ENCODE measurements around the gene HCLS1.
"Not testable (repeated sequence)": the region's sequence is repeated elsewhere in the genome, so short reads cannot be mapped to it uniquely, and the experiment has no call there.

The HCLS1 gene

GRCh38 chr3:121654493-121655385, 6.0 kb downstream of the HCLS1 start:
- DNase-seq: no peak

- DNase-seq: no peak
Observed at GRCh38 chr3:121651684-121652083, 9.0 kb downstream of the HCLS1 start.

DNA sequence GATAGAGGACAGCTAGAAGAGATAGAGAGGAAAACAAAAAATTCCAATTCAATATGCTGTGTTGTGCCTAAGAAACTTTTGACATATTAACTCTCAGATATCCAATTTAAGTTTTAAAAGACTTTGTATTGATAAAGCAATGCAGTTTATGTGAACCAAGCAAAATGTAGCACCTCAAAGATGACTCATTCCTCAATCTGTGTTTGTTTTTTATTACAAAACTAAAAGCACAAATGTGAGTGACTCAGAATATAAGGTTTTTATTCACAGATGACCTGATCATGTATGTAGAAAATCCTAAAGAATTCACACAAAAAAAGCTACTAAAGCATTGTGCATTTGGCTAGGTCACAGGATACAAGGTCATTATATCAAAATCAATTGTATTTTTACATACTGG, 11.1 kb downstream of the HCLS1 start:
- no peak for DNase-seq

DNA sequence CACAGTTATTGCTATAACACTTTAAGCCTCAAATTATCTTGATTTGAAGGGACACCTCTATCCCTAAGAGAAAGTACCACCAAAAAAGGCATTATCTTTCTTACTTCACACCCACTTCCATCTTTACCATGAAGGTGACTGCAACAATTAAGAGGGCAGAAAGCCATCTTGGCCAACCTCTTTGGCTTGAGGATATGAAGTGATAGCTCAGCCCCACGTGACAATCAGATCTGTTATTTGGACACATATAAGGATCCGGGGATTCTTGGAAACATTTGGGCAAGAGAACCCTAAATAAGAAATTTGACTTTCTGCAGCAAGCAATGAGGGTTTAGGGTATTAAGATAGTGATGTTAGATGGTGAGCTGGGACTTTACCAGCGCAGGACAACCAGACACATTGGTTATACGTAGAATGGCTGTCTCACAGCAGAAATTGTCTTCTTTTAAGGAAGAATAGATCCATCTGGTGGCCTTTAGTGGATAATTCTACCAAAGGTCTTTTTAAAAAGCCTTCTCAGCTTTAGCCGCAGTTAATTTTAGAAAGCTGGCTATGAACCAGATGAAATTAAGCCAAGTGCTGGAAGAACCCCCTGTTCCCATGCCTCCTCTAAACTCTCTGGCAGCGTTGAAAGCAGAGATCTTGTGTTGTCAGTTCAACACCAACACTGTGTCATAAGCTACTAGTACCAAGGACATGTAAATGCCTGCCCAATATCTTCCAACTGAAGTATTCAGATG, 12.3 kb downstream of the HCLS1 start:
- DNase-seq: no peak

GRCh38 chr3:121645054-121645453, 15.6 kb downstream of the HCLS1 start:
- no peak for DNase-seq

DNA sequence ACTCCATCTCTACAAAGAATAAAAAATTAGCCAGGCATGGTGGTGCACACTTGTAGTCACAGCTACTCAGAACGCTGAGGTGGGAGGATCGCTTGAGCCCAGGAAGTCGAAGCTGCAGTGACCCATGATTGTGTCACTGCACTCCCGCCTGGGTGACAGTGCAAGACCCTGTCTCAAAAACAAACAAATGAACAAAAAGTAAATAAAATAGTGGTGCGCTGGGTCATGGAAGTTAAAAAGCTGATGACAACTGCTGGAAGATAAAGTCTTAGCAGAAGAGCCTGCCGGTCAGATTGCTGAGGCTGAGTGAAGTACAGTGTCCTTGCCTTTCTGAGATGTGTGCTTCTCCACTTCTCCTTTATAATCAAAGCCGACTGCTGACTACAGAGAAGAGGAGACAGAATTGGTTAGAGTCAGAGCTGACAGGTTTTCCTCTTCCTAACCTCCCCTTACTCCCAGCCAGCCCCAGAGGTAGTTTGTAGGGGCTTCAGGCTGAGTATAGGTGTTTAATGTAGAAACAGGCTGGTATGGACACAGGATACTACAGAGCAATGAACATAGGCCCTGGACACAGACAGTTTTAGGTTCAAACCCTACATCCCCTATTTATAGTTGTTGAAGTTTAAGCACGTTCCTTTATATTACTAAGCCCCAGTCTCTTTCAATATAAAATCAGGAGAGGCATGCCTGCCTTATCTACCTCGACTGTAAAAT, 17.9 kb downstream of the HCLS1 start:
- no peak for DNase-seq

DNA sequence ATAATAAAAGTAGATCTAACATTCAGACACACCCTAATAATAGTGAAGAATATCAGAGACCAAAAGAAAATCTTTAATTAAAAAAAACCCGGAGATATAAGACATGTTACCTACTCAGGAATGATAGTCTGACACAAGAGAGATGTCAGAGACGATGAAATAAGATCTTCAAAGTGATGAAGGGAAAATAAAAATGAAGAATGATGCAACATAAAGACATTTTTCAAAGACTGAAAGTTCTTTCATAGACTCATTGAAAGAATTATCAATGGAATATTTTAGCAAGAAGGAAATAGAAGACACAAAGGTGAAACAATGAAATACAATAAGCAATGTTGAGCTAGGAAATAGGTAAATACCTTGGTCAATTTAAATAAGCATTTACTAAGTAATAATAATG, 19.6 kb downstream of the HCLS1 start:
- DNase-seq: no peak

DNA sequence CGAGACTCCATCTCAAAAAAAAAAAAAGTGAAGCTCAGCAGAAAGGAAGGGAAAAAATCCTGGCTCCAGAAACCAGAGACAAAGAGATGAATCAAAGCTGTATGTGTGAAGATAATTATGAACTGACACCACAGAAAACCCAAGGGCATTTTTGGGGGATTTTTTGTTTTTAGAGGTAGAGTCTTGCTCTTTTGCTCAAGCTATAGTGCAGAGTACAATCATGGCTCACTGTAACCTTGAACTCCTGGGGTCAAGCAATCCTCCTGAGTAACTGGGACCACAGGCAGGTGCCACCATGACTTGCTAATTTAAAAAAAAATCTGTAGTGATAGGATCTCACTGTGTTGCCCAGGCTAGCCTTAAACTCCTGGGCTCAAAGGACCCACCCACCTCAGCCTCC, 22.8 kb downstream of the HCLS1 start:
- DNase-seq: no peak

DNA sequence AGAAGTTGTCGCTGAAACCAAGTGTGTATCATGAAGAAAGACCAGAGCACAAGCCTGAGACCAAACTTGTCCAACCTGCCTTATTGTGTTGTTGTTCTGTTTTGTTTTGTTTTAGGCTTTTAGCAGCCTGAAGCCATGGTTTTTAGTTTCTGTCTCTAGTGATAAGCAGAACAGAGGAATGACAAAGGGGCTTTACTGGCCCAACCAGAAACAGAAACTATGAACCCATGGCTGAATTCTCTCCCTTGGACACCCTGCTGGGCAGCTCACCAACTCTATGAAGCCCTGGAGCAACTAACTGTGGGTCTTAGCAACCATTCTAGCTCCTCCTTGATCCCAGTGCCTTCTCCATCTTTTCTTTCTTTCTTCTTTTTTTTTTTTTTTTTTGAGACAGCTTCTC, 30.3 kb downstream of the HCLS1 start:
- DNase-seq: no peak

GRCh38 chr3:121629601-121630000, 31.1 kb downstream of the HCLS1 start:
- no peak for DNase-seq

- DNase-seq: no peak
Observed at GRCh38 chr3:121627622-121628021, 33.1 kb downstream of the HCLS1 start.

DNA sequence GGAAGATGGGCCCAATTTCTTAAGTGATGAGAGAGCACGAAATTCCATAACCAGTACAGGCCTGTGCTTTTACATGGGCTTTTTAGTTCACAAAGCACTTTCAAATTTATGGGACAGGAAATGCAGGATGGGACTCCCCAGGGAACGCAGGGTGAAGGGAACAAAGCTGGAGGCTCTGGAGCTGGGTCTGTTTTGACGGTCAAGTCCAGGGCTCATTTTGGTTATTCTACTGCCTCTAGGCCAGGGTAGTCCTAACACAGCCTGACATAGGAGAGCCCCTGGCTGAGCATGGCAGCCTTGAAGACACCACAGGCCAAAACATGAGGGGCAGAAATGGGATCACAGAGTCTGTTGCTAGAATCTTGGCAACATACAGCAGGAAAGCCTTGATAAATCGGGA, 33.5 kb downstream of the HCLS1 start:
- no peak for DNase-seq

- DNase-seq: no peak
Observed at GRCh38 chr3:121626495-121626894, 34.2 kb downstream of the HCLS1 start.

DNA sequence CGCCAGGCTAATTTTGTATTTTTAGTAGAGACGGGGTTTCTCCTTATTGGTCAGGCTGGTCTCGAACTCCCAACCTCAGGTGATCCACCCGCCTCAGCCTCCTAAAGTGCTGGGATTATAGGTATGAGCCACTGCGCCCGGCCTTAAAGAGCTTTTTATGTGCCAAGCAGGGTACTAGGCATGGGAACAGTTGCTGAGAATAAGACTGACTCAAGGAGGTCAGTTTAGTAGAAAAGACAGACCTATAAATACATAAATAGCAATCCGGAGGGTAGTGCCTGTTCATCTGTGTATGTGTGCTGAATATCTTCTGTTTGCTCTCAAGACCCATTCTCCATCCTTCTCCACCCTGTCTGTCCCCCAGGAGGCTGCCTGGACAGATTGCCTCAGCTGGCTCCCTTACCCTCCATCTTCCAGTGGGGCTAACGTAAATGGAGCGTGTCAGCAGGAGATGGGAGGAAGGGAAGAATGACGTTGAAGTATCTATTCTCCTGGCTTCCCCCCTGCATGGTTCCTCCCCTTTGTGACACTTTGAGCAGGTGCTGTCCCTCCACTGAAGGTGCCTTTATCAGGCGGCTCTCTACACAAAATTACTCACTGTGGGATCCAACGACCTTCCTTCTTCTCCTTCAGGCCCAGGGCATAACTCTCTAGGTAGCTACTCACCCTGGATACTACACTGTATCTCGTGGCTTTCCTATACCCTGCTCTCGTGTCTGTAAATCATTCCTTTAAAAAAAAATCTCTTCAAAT, 36.4 kb downstream of the HCLS1 start:
- DNase-seq: no peak

- DNase-seq: no peak
Observed at GRCh38 chr3:121621491-121621890, 39.2 kb downstream of the HCLS1 start.

DNA sequence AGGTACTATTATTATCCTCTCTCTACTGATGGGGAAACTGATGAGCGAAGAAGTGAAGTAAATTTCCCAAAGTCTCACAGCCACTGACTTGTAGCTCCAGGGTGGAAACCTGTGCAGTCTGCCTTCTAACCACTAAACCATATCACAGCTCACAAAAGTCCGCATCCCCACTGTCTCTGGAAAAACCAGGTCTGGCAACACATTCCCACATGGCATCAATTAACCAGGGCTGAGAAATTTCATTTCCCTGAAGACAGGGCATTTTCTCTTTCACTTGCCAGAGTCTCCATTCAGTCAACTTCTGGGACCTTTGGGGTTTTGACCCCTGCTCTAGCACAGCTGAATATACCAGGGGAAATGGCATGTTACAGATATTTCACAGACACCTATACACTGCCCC, 41.0 kb downstream of the HCLS1 start:
- no peak for DNase-seq

GRCh38 chr3:121606106-121606505, 54.6 kb downstream of the HCLS1 start:
- DNase-seq: no peak

GRCh38 chr3:121604759-121605158, 55.9 kb downstream of the HCLS1 start:
- DNase-seq: no peak

DNA sequence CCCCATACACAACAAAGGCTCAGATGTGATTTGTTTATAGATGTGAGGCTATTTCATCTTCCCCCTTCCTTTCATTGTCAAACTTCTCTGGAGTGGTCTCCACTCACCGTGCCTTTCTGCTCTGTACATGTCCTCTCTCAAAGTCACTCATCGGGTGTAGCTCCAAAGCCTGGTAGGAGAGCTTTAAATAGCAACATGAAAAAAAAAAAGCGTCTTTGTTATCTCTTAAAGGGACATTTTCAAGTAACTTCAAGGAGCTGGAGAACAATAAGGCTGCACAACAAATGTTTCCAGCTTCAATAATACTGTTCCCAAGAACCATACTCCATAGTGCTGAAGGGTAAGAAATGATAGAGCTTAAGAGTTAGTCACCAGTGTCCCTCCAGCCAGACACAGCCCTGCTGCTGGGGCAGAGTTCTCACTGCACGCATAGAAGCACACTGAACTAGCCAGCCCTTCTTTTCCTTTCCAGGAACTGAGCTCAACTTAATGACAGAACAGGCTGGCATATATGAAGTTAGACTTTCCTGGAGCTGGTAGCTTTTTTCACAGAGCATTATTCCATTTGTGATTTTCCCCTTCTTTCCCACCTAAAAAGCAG, 59.4 kb downstream of the HCLS1 start:
- no peak for DNase-seq

GRCh38 chr3:121599900-121600299, 60.8 kb downstream of the HCLS1 start:
- DNase-seq: not testable (repeated sequence)

- no peak for DNase-seq
Observed at GRCh38 chr3:121598564-121598963, 62.1 kb downstream of the HCLS1 start.

- DNase-seq: no peak
Observed at GRCh38 chr3:121595765-121596406, 64.8 kb downstream of the HCLS1 start.
